ENCODE results near the gene IPO11.
"Not testable (repeated sequence)": the region's sequence is repeated elsewhere in the genome, so short reads cannot be mapped to it uniquely, and the experiment has no call there.

IPO11 gene

GRCh38 chr5:62652225-62652624 lies 239.7 kb downstream of the IPO11 start:
- no peak for DNase-seq

- no peak for DNase-seq
These were observed 240.7 kb downstream of the IPO11 start for GRCh38 chr5:62653001-62653863.

GRCh38 chr5:62653864-62654575 lies 241.5 kb downstream of the IPO11 start:
- no peak for DNase-seq

GRCh38 chr5:62657772-62658171 lies 245.2 kb downstream of the IPO11 start:
- DNase-seq, result not testable (repeated sequence)

GRCh38 chr5:62661126-62661525 lies 248.6 kb downstream of the IPO11 start:
- no peak for DNase-seq

- DNase-seq, result no peak
These were observed 250.0 kb downstream of the IPO11 start for GRCh38 chr5:62662521-62662920.

GRCh38 chr5:62671479-62671878 lies 258.9 kb downstream of the IPO11 start:
- DNase-seq, result no peak

- DNase-seq, result not testable (repeated sequence)
These were observed 264.0 kb downstream of the IPO11 start for GRCh38 chr5:62676596-62676995.

All from NCI-H1694 (cell line).